NK-92 (cell line): ENCODE results near the gene UTP20.

ENCODE experiments used
- DNase-seq: peaks from one replicate; lab custom pipeline; 2025; ENCODE audit not compliant: unreplicated experiment; lab: John Stamatoyannopoulos, UW

The UTP20 gene

GRCh38 chr12:101280006-101280505 lies at the start of gene UTP20:
UTP20 (plus strand) TSS chr12:101280105; CDS start chr12:101280283, 178 bp downstream.
- peak; percentile 34 for DNase-seq

DNA sequence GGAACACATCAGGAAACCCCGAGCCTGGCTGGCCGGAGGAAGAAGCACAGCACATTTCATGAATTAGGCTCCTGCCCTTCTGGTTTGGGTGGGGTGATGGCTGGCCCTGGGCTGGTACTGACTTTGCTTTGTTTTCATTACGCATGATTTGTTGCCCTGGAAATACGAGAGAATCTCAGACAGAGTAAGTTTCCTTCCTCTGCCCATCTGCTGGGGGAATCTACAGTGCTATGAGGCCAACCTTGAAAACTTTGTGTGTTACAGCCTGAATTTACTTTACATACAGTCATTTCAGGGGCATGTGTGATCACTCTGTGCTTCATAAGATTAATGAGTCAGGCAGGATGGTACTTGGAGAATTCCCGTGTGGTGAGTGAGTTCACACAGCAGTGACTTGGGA lies 49.4 kb upstream of the UTP20 start:
- no peak for DNase-seq

- DNase-seq, result no peak
Observed at GRCh38 chr12:101231636-101232035, 48.3 kb upstream of the UTP20 start.

- no peak for DNase-seq
Observed at GRCh38 chr12:101235686-101236085, 44.2 kb upstream of the UTP20 start.

DNA sequence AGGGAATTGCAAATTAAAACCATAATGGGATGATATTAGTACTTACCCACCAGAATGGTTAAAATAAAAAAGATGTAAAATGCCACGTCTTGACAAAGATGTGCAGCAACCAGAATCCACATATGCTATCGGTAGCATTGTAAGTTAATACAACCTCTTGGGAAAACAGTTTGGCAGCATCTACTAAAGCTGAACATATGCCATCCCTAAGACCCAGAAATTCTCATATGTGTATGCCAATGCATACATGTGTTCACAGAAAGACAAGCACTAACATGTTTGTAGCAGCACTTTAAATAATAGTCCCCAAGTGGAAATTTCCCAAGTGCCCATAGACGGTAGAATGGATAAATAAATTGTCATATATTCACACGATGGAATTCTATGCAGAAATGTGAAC lies 41.6 kb upstream of the UTP20 start:
- no peak for DNase-seq

DNA sequence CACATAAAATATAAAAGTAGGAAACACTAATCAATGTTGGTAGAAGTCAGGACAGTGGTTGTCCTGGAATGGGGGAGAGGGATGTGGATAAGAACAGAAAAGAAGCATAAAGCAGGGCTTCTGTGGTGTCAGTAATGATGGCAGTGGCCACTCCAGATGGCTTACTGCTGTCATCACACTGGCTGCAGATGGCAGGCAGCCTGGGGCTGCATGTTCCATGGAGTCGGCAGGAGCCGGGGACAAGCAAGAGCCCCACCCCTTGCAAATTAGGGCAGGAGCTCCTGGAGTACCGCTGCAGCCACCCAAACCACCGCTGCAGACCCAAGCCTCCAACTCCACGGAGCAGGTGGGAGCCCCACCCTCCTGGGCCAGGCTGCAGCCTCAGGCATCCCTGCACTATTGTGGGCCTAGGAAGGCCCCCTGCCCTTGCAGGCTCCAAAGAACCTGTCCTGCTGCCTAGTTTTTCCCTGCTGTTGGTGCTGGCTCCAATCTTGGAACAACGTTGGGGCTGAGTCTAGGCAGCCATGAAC lies 41.0 kb upstream of the UTP20 start:
- DNase-seq, result no peak

DNA sequence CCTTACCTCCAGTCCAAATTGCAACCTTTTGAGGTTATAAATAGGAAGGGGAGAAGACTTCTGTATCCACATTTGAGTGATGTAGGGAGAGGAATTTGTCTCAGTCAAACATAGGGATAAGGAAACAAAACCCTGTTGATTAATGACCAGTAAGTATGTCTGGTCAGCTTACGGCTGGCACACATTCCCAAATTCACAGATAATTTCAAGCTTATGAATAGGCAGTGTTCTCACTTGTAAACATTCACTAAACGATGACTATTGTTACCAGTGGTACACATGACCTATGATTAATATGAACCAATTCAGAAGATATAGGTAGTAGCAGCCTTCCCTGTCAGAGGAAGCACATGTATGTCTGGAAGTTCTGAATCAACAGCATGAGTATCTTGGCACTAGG lies 36.8 kb upstream of the UTP20 start:
- DNase-seq, result no peak

- DNase-seq, result no peak
Observed at GRCh38 chr12:101243616-101244015, 36.3 kb upstream of the UTP20 start.

GRCh38 chr12:101256266-101256665 lies 23.6 kb upstream of the UTP20 start:
- no peak for DNase-seq

DNA sequence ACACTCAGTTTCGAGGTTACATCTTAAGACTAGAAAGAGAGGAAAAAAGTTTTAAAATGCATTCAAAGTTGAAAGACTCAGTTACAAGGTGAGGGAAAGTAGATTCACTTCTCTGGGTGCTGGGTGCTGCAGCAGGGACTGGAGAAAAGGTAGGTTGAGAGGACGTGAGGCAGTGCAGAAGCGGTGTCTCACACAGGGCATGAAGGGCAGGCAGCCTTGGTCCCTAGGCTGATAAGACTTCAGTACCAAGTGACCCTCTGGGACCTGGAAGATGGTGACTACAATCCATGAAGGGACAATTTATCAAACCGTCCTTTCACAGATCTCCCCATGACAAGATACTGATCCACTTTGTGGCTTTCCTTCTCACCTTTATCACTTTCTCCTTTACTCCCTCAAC lies 22.5 kb upstream of the UTP20 start:
- no peak for DNase-seq

- DNase-seq, result no peak
Observed at GRCh38 chr12:101267111-101267510, 12.8 kb upstream of the UTP20 start.

DNA sequence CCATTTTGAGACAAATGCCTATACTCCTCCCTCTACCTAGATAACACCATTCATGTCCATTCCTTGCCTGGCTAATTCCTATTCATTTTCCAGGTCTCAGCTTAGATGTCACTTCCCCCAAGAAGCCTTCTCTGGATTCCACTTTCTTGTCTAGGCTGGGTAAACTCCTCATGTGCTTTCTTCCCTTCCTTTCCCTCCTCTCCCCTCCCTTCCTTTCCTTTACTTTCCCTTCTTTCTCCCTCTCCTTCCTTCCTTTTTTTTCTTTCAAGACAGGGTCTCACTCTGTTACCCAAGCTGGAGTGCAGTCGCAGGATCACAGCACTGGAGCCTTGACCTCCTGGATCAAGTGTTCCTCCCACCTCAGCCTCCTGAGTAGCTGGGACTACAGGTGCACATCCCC lies 3.5 kb upstream of the UTP20 start:
- no peak for DNase-seq

DNA sequence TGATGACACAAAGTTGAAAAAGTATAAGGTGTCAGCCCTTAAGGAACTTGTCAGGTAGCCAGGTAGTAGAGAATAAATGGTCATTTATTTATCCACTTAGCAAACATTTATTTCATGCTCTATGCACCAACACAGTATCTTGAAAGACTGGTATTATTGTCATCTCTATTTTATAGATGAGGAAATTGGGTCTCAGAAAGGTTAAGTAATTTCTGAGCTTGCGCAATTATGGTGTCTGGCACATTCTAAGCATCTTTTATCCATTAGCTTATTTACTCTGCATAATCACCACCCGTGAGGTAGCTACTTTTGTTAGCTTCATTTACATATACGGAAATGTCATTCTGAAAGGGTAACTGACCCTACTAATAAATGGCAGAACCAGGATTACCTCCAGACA lies 2.5 kb upstream of the UTP20 start:
- DNase-seq, result no peak

DNA sequence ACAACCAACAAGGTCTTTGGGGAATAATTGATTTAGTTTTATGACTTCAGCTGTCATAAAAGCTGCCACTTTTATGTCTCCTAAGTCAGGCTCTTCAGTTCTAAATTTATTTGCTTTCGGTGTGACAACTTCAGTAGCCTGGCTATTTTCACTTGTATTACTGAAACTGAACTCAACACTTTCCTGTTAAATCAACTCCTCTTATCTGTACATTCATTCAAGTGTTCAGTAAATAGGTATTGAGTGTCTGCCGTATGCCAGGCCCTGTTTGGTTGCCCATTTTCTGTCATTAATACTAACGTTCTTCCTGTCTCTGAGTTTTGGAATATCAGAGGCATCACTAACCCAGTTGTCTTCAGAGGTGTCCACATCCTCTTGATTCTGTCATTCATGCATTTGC lies 7.5 kb downstream of the UTP20 start:
- DNase-seq, result no peak

GRCh38 chr12:101297661-101298060 lies 17.8 kb downstream of the UTP20 start:
- no peak for DNase-seq

GRCh38 chr12:101298426-101298825 lies 18.5 kb downstream of the UTP20 start:
- no peak for DNase-seq

- no peak for DNase-seq
Observed at GRCh38 chr12:101299346-101299745, 19.4 kb downstream of the UTP20 start.

GRCh38 chr12:101299931-101300330 lies 20.0 kb downstream of the UTP20 start:
- no peak for DNase-seq

- no peak for DNase-seq
Observed at GRCh38 chr12:101302741-101303140, 22.8 kb downstream of the UTP20 start.

- no peak for DNase-seq
Observed at GRCh38 chr12:101305226-101305779, 25.4 kb downstream of the UTP20 start.

DNA sequence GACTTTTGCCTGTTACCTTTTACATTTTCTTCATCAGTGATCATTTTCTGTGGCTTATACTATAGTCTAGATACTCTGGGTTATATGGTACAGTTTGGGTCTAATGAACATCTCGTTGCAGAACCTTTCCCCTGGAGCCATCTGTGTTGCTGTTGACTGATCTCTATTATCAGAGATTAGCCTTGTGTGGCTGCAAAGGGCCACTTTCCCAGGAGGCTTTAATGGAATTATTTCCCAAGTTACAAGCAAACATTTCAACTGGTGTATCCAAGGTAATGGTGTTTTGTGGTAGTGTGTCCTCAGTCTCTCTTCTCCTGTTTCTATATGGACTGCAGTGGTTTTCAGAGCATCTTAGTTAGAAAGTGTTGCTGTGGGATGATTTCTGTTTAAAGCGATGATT lies 25.9 kb downstream of the UTP20 start:
- DNase-seq, result no peak

GRCh38 chr12:101322480-101322879 lies 42.6 kb downstream of the UTP20 start:
- no peak for DNase-seq

- no peak for DNase-seq
Observed at GRCh38 chr12:101323255-101323654, 43.4 kb downstream of the UTP20 start.
